Endothelial cell of umbilical vein (primary cell): Measurements from ENCODE around the gene SH3YL1. TPM values are rescaled to one million over a fixed set of nuclear protein-coding genes. Genes with fewer than 3 reads are reported as not detected.

Source experiments
- BruUV-seq: library from RNA; stranded (reverse); fragments of 400-500 nt; replicated peaks from 2 replicates; lab custom pipeline; 2021; lab: Mats Ljungman, UMichigan
- CTCF ChIA-PET: fragments of 300-600, 350-600 bp; sonication (Branson Sonifier 250); formaldehyde crosslinking; loops from one replicate; lab custom pipeline; 2021; ENCODE audit warnings: antibody characterized with exemption, inconsistent platforms; lab: Charles Lee
- POLR2A ChIA-PET: fragments of 300-600, 350-600 bp; sonication (Branson Sonifier 250); formaldehyde crosslinking; loops from one replicate; lab custom pipeline; 2021; ENCODE audit warnings: antibody characterized with exemption, inconsistent platforms; lab: Charles Lee
- DNase-seq: peaks from one replicate; pipeline ENCODE4 v3.0.0-alpha.2; 2011; ENCODE audit warnings: low read depth, low spot score
- FAIRE-seq: peaks from 2 replicates; lab custom pipeline; 2011; peaks lifted over from hg19 to GRCh38; lab: Jason Lieb, UNC
- H2AFZ ChIP-seq: 2 replicates; pipeline ENCODE4 v1.6.0; 2012; ENCODE audit warnings: low read depth, low read length, control low read depth, inconsistent platforms
- H3K27ac ChIP-seq: 2 replicates; pipeline ENCODE4 v1.5.1; 2011; ENCODE audit warnings: low read depth, mild to moderate bottlenecking, control low read depth, low read length, moderate library complexity; ENCODE audit not compliant: insufficient read depth
- H3K27me3 ChIP-seq, 2 experiments: 2 replicates each; pipeline versions ENCODE4 v1.6.0 to v1.6.1; 2011; ENCODE audit warnings: low read length in 2 of 2, mixed read lengths in 1 of 2; ENCODE audit not compliant: control insufficient read depth in 2 of 2, insufficient read depth in 2 of 2
- H3K36me3 ChIP-seq, 2 experiments: 2 replicates in 1 of 2; 3 replicates in 1 of 2; pipeline ENCODE4 v1.5.1; 2011; ENCODE audit warnings: low read length in 2 of 2, mild to moderate bottlenecking in 1 of 2, moderate library complexity in 1 of 2; ENCODE audit not compliant: control insufficient read depth in 2 of 2, insufficient read depth in 2 of 2; ENCODE audit errors: extremely low read depth in 1 of 2
- H3K4me1 ChIP-seq: 3 replicates; pipeline ENCODE4 v1.5.1; 2011; ENCODE audit warnings: mild to moderate bottlenecking, low read length; ENCODE audit not compliant: control insufficient read depth, insufficient read depth; ENCODE audit errors: extremely low read depth
- H3K4me2 ChIP-seq: 2 replicates; pipeline ENCODE4 v1.6.1; 2011; ENCODE audit warnings: low read length, control low read depth, mixed read lengths; ENCODE audit not compliant: insufficient read depth
- H3K4me3 ChIP-seq, 3 experiments: fragments of 200-600 bp in 1 of 3; sonication (generic), shearing (Covaris generic) in 1 of 3; replicated peaks in 1 of 3; 2 replicates each; pipeline ENCODE4 v1.5.1; 2011 to 2016; ENCODE audit warnings: control low read depth in 3 of 3, low read length in 3 of 3, mild to moderate bottlenecking in 2 of 3, inconsistent platforms in 1 of 3, low read depth in 1 of 3, moderate library complexity in 1 of 3; ENCODE audit not compliant: insufficient read depth in 1 of 3
- H3K79me2 ChIP-seq: 2 replicates; pipeline ENCODE4 v1.6.0; 2012; ENCODE audit warnings: low read length, inconsistent platforms; ENCODE audit not compliant: control insufficient read depth, insufficient read depth
- H3K9ac ChIP-seq: replicated peaks from 2 replicates; pipeline ENCODE3; 2011; ENCODE audit warnings: low read length, control low read depth; ENCODE audit not compliant: insufficient read depth; ENCODE audit errors: extremely low read depth
- H3K9me1 ChIP-seq: replicated peaks from 3 replicates; pipeline ENCODE4 v1.6.0; 2011; ENCODE audit warnings: mild to moderate bottlenecking, low read length; ENCODE audit not compliant: control insufficient read depth, insufficient read depth; ENCODE audit errors: extremely low read depth
- H3K9me3 ChIP-seq: replicated peaks from 2 replicates; pipeline ENCODE4 v1.5.1; 2012; ENCODE audit warnings: low read length, inconsistent platforms; ENCODE audit not compliant: control insufficient read depth, insufficient read depth
- H4K20me1 ChIP-seq: replicated peaks from 2 replicates; pipeline ENCODE3; 2011; ENCODE audit warnings: mild to moderate bottlenecking, low read length; ENCODE audit not compliant: control insufficient read depth, insufficient read depth; ENCODE audit errors: extremely low read depth
- EZH2 ChIP-seq: IDR thresholded peaks from 2 replicates; pipeline ENCODE4 v1.6.1; 2012; ENCODE audit warnings: borderline replicate concordance, low read depth, mild to moderate bottlenecking, moderate library complexity, low read length, inconsistent platforms; ENCODE audit not compliant: severe bottlenecking
- FOS ChIP-seq: IDR thresholded peaks from 2 replicates; pipeline ENCODE4 v1.6.1; 2011; ENCODE audit warnings: mild to moderate bottlenecking, low read length, moderate library complexity, borderline replicate concordance; ENCODE audit not compliant: insufficient read depth
- GATA2 ChIP-seq: IDR thresholded peaks from 2 replicates; pipeline ENCODE4 v1.7.0; 2011; ENCODE audit warnings: low read depth, mild to moderate bottlenecking, moderate library complexity, mixed read lengths, low read length; ENCODE audit not compliant: insufficient read length, insufficient read depth
- JUN ChIP-seq: IDR thresholded peaks from 2 replicates; pipeline ENCODE4 v1.6.1; 2011; ENCODE audit warnings: borderline replicate concordance, low read depth; ENCODE audit not compliant: insufficient read length, insufficient read depth
- MYC ChIP-seq: IDR thresholded peaks from one replicate; pipeline ENCODE4 v1.6.1; 2011; ENCODE audit warnings: mild to moderate bottlenecking, low read depth, low read length
- POLR2A ChIP-seq: IDR thresholded peaks from 2 replicates; pipeline ENCODE4 v1.6.1; 2012; ENCODE audit warnings: low read depth, mild to moderate bottlenecking, control low read depth, low read length
- POLR2AphosphoS5 ChIP-seq: IDR thresholded peaks from 2 replicates; pipeline ENCODE4 v1.6.1; 2012; ENCODE audit warnings: low read depth, mild to moderate bottlenecking, control low read depth, low read length, moderate library complexity; ENCODE audit not compliant: insufficient read depth
- dilution Hi-C: fragments of 300-500 bp; cut with MboI; formaldehyde crosslinking; loops from one replicate; pipeline ENCODE4 v1.15.0; 2019; ENCODE audit warnings: low sequenced_read_pairs; ENCODE audit not compliant: extremely low pct_ligation_motif_present
- intact Hi-C: fragments of 100-400 bp; cut with micrococcal nuclease; formaldehyde crosslinking; loops from one replicate; pipeline ENCODE4 v1.10.0; 2022
- polyA plus RNA-seq, 4 experiments: library from polyadenylated mRNA; depleted of rRNA in 3 of 4; stranded (reverse) in 3 of 4; unstranded in 1 of 4; fragments of >200 nt; gene quantifications; 2 replicates each; pipeline versions ENCODE4 v1.2.1 to v1.2.3, GENCODE V29; 2011 to 2012; ENCODE audit warnings: missing spikeins in 1 of 4
- total RNA-seq: library from RNA; stranded (reverse); gene quantifications from 2 replicates; pipeline ENCODE4 v1.2.3, GENCODE V29; 2021
- TF ChIP-seq, protein P1 (sequence below), 2 donors: IDR thresholded peaks; 1 replicate in 1 of 2; 2 replicates in 1 of 2; pipeline ENCODE4 v1.5.1; 2011; ENCODE audit warnings: low read length in 2 of 2, mild to moderate bottlenecking in 2 of 2, moderate library complexity in 2 of 2, control low read depth in 1 of 2, inconsistent platforms in 1 of 2, low read depth in 1 of 2; ENCODE audit not compliant: insufficient read depth in 1 of 2; ENCODE audit errors: extremely low read depth in 1 of 2
- TF ChIP-seq, protein P2 (sequence below): IDR thresholded peaks from 2 replicates; pipeline ENCODE4 v1.6.1; 2011; ENCODE audit not compliant: insufficient read depth, insufficient read length

Gene SH3YL1
- total and polyA plus RNA-seq, 2 donors (not counting 3 experiments of a cell fraction or from before 2014, with no cell fraction given) = 12.5 to 22.4 TPM

DNA sequence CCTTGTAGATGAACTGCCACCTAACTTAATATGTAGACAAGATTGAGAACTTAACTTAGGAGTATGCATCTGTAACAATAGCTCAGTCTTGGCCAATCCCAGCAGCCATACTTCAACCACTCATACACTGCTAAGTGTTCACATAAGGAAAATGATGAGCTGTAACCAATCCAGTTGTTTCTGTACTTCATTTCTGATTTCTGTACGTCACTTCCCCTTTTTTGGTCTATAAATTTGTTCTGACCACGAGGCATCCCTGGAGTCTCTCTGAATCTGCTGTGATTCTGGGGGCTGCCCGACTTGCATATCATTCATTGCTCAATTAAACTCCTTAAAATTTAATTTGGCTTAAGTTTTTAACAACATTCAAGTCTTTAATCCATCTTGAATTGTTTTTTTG, 6.4 kb downstream of the SH3YL1 start:
- no peaks in the 10 kb centered on the region for H3K9me3 ChIP-seq
- H3K27ac ChIP-seq = no peak overlapping the region
- POLR2A ChIA-PET = no interaction called here
- H4K20me1 ChIP-seq = peaks cover 2% of the 10 kb centered on the region
- intact Hi-C loops = no loop called here
- H3K4me1 ChIP-seq = no peaks in the 10 kb centered on the region
- no peaks in the 10 kb centered on the region for H3K36me3 ChIP-seq
- H3K4me2 ChIP-seq = no peak overlapping the region
- no peaks in the 10 kb centered on the region for H3K27me3 ChIP-seq
- dilution Hi-C loops = no loop called here
- H3K79me2 ChIP-seq = no peaks in the 10 kb centered on the region
- no peaks in the 10 kb centered on the region for H3K9me1 ChIP-seq
- H3K9ac ChIP-seq = no peak overlapping the region
- CTCF ChIA-PET = no interaction called here
- no peak for DNase-seq
- FAIRE-seq = no peak
- H3K4me3 ChIP-seq = no peak overlapping the region
- H2AFZ ChIP-seq = no peak overlapping the region
- TF ChIP-seq, protein P1, sequence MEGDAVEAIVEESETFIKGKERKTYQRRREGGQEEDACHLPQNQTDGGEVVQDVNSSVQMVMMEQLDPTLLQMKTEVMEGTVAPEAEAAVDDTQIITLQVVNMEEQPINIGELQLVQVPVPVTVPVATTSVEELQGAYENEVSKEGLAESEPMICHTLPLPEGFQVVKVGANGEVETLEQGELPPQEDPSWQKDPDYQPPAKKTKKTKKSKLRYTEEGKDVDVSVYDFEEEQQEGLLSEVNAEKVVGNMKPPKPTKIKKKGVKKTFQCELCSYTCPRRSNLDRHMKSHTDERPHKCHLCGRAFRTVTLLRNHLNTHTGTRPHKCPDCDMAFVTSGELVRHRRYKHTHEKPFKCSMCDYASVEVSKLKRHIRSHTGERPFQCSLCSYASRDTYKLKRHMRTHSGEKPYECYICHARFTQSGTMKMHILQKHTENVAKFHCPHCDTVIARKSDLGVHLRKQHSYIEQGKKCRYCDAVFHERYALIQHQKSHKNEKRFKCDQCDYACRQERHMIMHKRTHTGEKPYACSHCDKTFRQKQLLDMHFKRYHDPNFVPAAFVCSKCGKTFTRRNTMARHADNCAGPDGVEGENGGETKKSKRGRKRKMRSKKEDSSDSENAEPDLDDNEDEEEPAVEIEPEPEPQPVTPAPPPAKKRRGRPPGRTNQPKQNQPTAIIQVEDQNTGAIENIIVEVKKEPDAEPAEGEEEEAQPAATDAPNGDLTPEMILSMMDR (IDR thresholded peaks at IDR 0.05; ENCODE audit: extremely low read depth in 1 of 2, insufficient read depth in 1 of 2, low read depth in 1 of 2, low read length in 2 of 2) = no peak
- TF ChIP-seq FOS (no peak), GATA2 (no peak), POLR2AphosphoS5 (no peak), POLR2A (no peak), JUN (no peak), MYC (no peak), EZH2 (no peak)
- TF ChIP-seq, protein P2, sequence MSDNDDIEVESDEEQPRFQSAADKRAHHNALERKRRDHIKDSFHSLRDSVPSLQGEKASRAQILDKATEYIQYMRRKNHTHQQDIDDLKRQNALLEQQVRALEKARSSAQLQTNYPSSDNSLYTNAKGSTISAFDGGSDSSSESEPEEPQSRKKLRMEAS = no peak
- no TSS peak for BruUV-seq
